Kidney (tissue), 14 donors: ENCODE results near the gene TMEM134. TPM values are rescaled to one million over a fixed set of nuclear protein-coding genes. Genes with fewer than 3 reads are reported as not detected.

Experiments
- DNase-seq, 5 donors: peaks; one replicate each; pipeline ENCODE4 v3.0.0-alpha.2; 2013 to 2020
- FAIRE-seq: peaks from 2 replicates; lab custom pipeline; 2012; peaks lifted over from hg19 to GRCh38; lab: Jason Lieb, UNC
- H3K27ac ChIP-seq, 2 donors: one replicate each; pipeline ENCODE4 v1.7.0; 2013; ENCODE audit warnings: low read depth in 2 of 2, low read length in 2 of 2, inconsistent platforms in 1 of 2
- H3K27me3 ChIP-seq: one replicate; pipeline ENCODE4 v1.7.1; 2013; ENCODE audit warnings: low read length, inconsistent platforms; ENCODE audit not compliant: control insufficient read depth, insufficient read depth
- H3K36me3 ChIP-seq, 3 donors: one replicate each; pipeline versions ENCODE4 v1.7.0 to v1.7.1; 2013; ENCODE audit warnings: low read length in 3 of 3, control low read depth in 1 of 3, inconsistent platforms in 1 of 3; ENCODE audit not compliant: insufficient read depth in 3 of 3, control insufficient read depth in 2 of 3
- H3K4me1 ChIP-seq, 3 donors: one replicate each; pipeline versions ENCODE4 v1.7.0 to v1.7.1; 2013; ENCODE audit warnings: low read length in 3 of 3, inconsistent platforms in 1 of 3, low read depth in 1 of 3; ENCODE audit not compliant: control insufficient read depth in 2 of 3, insufficient read depth in 2 of 3
- H3K4me3 ChIP-seq, 3 donors: one replicate each; pipeline versions ENCODE4 v1.7.0 to v1.8.1; 2013; ENCODE audit warnings: low read length in 3 of 3, control low read depth in 1 of 3, inconsistent platforms in 1 of 3
- H3K9ac ChIP-seq, 3 donors: one replicate each; pipeline versions ENCODE4 v1.7.0 to v1.7.1; 2013; ENCODE audit warnings: low read length in 3 of 3, control low read depth in 1 of 3, inconsistent platforms in 1 of 3
- H3K9me3 ChIP-seq, 3 donors: one replicate each; pipeline versions ENCODE4 v1.7.0 to v1.7.1; 2013; ENCODE audit warnings: low read length in 3 of 3, control low read depth in 1 of 3, inconsistent platforms in 1 of 3; ENCODE audit not compliant: control insufficient read depth in 2 of 3, insufficient read depth in 1 of 3
- CTCF ChIP-seq: IDR thresholded peaks from 3 replicates; pipeline ENCODE4 v1.5.1; 2012; ENCODE audit warnings: mild to moderate bottlenecking, moderate library complexity, borderline replicate concordance; ENCODE audit not compliant: insufficient read depth; ENCODE audit errors: extremely low read depth
- intact Hi-C: fragments of 100-400 bp; cut with DNase I; formaldehyde crosslinking; loops from one replicate; pipeline ENCODE4 v1.11.1; 2022
- polyA plus RNA-seq: library from polyadenylated mRNA; stranded (reverse); fragments of 350-450 nt; fragmentation: Illumina TruSeq; extraction: RNeasy Lipid Tissue Mini Kit (QIAGEN cat#74804); gene quantifications from one replicate; pipeline ENCODE4 v1.2.3, GENCODE V29; 2014; ENCODE audit warnings: low read depth, low replicate concordance; ENCODE audit not compliant: insufficient read depth
- total RNA-seq: library from RNA; stranded (reverse); fragmentation: NEBNext Ultra II Directional; extraction: Animal tissue kit (Norgen Biotek cat#: 25700); gene quantifications from one replicate; pipeline ENCODE4 v1.2.1, GENCODE V29; 2021
- donor health status: control.
- donor health status: control.
- donor health status: control.
- donor health status: control.
- donor health status: control.
- donor health status: DM: yes; HTN: yes; CAD: no.
- donor health status: Normal renal cell carcinoma (clear cell type).

The TMEM134 gene
- total and polyA plus RNA-seq, 2 donors from 2014 or later, result 65.5 to 127 TPM

- Histone ChIP-seq H3K4me1 (peaks cover 0 to 31% (median 21%) of the 10 kb centered on the region in 3 donors), H3K27me3 (no peaks in the 10 kb centered on the region), H3K9me3 (no peaks in the 10 kb centered on the region), H3K4me3 (peak overlapping the region; percentile 41 to 78 (median 75)), H3K9ac (peak overlapping the region; percentile 6 to 77 (median 22)), H3K27ac (peak overlapping the region; percentile 97 to 98), H3K36me3 (peaks cover 0 to 15% (median 8%) of the 10 kb centered on the region in 3 donors)
- intact Hi-C loops, result no loop called here
- FAIRE-seq (no peak), DNase-seq (peak; percentile 33 to 83 (median 71))
- TF ChIP-seq CTCF, result no peak
These were observed 35.2 kb upstream of the TMEM134 start for GRCh38 chr11:67504005-67504949.

- intact Hi-C loops, result no loop called here
- FAIRE-seq (no peak), DNase-seq (peak in 1 of 5 donors; percentile 79)
- no peaks in the 10 kb centered on the region for H3K9me3 ChIP-seq
- H3K27me3 ChIP-seq, result no peaks in the 10 kb centered on the region
- peaks cover 0 to 15% (median 8%) of the 10 kb centered on the region in 3 donors for H3K36me3 ChIP-seq
- TF ChIP-seq CTCF, result no peak
- H3K4me3 ChIP-seq, result peak overlapping the region in 2 of 3 donors; percentile 6 to 39
- no peak overlapping the region for H3K9ac ChIP-seq
- peaks cover 0 to 27% (median 21%) of the 10 kb centered on the region in 3 donors for H3K4me1 ChIP-seq
- no peak overlapping the region for H3K27ac ChIP-seq
These were observed 34.3 kb upstream of the TMEM134 start for GRCh38 chr11:67503119-67504004.

GRCh38 chr11:67502328-67502979, 33.4 kb upstream of the TMEM134 start:
- Histone ChIP-seq H3K36me3 (peaks cover 0 to 15% (median 11%) of the 10 kb centered on the region in 3 donors), H3K4me3 (no peak overlapping the region), H3K9ac (no peak overlapping the region), H3K27me3 (no peaks in the 10 kb centered on the region), H3K4me1 (peaks cover 0 to 24% (median 21%) of the 10 kb centered on the region in 3 donors), H3K9me3 (no peaks in the 10 kb centered on the region), H3K27ac (no peak overlapping the region)
- FAIRE-seq (no peak), DNase-seq (peak in 1 of 5 donors; percentile 31)
- intact Hi-C loops, result no loop called here
- no peak for TF ChIP-seq CTCF
